GM12891 (cell line): ENCODE measurements around the gene SPDYE16.
"Not testable (repeated sequence)": the region's sequence is repeated elsewhere in the genome, so short reads cannot be mapped to it uniquely, and the experiment has no call there.

Source experiments
- PAX5 ChIP-seq: IDR thresholded peaks from 2 replicates; pipeline ENCODE4 v1.6.1; 2011; ENCODE audit warnings: low read length, moderate library complexity, mild to moderate bottlenecking; ENCODE audit not compliant: insufficient read depth, severe bottlenecking
- POLR2A ChIP-seq: IDR thresholded peaks from 2 replicates; pipeline ENCODE4 v1.6.1; 2011; ENCODE audit warnings: low read depth, low read length, control low read depth
- POLR2AphosphoS5 ChIP-seq: IDR thresholded peaks from 2 replicates; pipeline ENCODE4 v1.6.1; 2011; ENCODE audit warnings: low read depth, low read length, control low read depth
- POU2F2 ChIP-seq: IDR thresholded peaks from 2 replicates; pipeline ENCODE4 v1.6.1; 2011; ENCODE audit warnings: low read depth, mild to moderate bottlenecking, control low read depth, low read length, moderate library complexity
- SPI1 ChIP-seq: IDR thresholded peaks from 2 replicates; pipeline ENCODE4 v1.6.1; 2011; ENCODE audit warnings: low read depth, low read length, control low read depth
- TAF1 ChIP-seq: IDR thresholded peaks from 2 replicates; pipeline ENCODE4 v1.6.1; 2011; ENCODE audit warnings: low read depth, low read length, control low read depth

DNA sequence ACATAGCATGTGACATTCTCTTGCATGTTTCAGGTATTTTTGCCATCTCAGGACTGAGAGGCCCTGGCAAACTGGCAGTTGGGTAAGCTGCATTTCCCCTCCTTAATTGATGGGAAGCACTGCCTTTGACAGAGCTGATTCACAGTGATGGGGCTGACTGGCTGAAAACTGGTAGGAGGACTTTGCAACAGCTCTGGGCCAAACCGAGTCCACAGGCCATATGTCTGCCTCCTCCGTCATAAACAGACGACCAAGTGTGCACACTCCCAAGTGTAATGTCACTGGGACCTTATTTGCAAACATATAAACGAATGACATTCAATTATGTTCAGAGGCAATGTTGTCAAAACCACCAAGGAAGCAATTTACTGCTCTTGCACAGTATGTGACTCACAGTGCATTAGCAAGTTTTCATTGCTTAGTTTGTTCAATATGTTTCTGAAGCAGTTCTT is 27.3 kb upstream of the SPDYE16 start:
- TF ChIP-seq POLR2A, SPI1, POLR2AphosphoS5, TAF1, PAX5, POU2F2: not testable (repeated sequence)
